Small intestine (tissue), 7 donors: Measurements from ENCODE around the gene ANAPC13. TPM values are rescaled to one million over a fixed set of nuclear protein-coding genes. Genes with fewer than 3 reads are reported as not detected.
A peak's percentile ranks its signal among the peaks of the same experiment; 100 is the strongest.

Source experiments
- DNase-seq, 2 donors: peaks; one replicate each; pipeline versions ENCODE4 v3.0.0 to v3.0.0-alpha.2; 2013
- FAIRE-seq: peaks from 2 replicates; lab custom pipeline; 2012; peaks lifted over from hg19 to GRCh38; lab: Jason Lieb, UNC
- H3K27ac ChIP-seq, 3 donors: one replicate each; pipeline ENCODE4 v1.5.1; 2013; ENCODE audit warnings: low read length in 2 of 3, mild to moderate bottlenecking in 2 of 3, control low read depth in 1 of 3, inconsistent platforms in 1 of 3, low read depth in 1 of 3, moderate library complexity in 1 of 3
- H3K27me3 ChIP-seq, 3 donors: one replicate each; pipeline ENCODE4 v1.6.1; 2013; ENCODE audit warnings: low read length in 3 of 3, inconsistent platforms in 1 of 3; ENCODE audit not compliant: control insufficient read depth in 3 of 3, insufficient read depth in 3 of 3
- H3K36me3 ChIP-seq, 3 donors: one replicate each; pipeline ENCODE4 v1.6.1; 2013; ENCODE audit warnings: low read length in 3 of 3, inconsistent platforms in 1 of 3, low read depth in 1 of 3, mild to moderate bottlenecking in 1 of 3, moderate library complexity in 1 of 3; ENCODE audit not compliant: control insufficient read depth in 3 of 3, insufficient read depth in 2 of 3
- H3K4me1 ChIP-seq, 3 donors: one replicate each; pipeline ENCODE4 v1.6.1; 2013; ENCODE audit warnings: low read length in 2 of 3, inconsistent platforms in 1 of 3, low read depth in 1 of 3, mild to moderate bottlenecking in 1 of 3, moderate library complexity in 1 of 3; ENCODE audit not compliant: control insufficient read depth in 3 of 3, insufficient read depth in 2 of 3
- H3K4me3 ChIP-seq, 3 donors: one replicate each; pipeline ENCODE4 v1.5.1; 2013; ENCODE audit warnings: low read length in 3 of 3, control low read depth in 1 of 3, inconsistent platforms in 1 of 3, low read depth in 1 of 3, mild to moderate bottlenecking in 1 of 3, moderate library complexity in 1 of 3
- H3K9me3 ChIP-seq, 2 donors: one replicate each; pipeline ENCODE4 v1.6.1; 2013; ENCODE audit warnings: low read depth in 1 of 2, low read length in 1 of 2; ENCODE audit not compliant: control insufficient read depth in 2 of 2, insufficient read depth in 1 of 2
- WGBS, 3 donors: extraction: QIAGEN DNeasy Blood & Tissue Kit; methylation state at CpG; one replicate each; pipeline ENCODE4 v1.1.7; 2013; 5-methylcytosine and 5-hydroxymethylcytosine counted together
- polyA plus RNA-seq, 4 donors: library from polyadenylated mRNA; stranded (reverse) in 3 of 4; unstranded in 1 of 4; fragments of 200-250 nt in 3 of 4; fragments of 120-200 nt in 1 of 4; gene quantifications; one replicate each; pipeline versions ENCODE4 v1.2.1 to v1.2.3, GENCODE V29; 2013
- donor health status: healthy with polysubstance abuse.
- donor health status: control.
- donor health status: control.
- donor health status: Bipolar disorder and iron deficiency.
- donor health status: healthy.

Gene ANAPC13
- polyA plus RNA-seq, 4 donors = 45.6 to 72.7 (median 65.8) TPM

DNA sequence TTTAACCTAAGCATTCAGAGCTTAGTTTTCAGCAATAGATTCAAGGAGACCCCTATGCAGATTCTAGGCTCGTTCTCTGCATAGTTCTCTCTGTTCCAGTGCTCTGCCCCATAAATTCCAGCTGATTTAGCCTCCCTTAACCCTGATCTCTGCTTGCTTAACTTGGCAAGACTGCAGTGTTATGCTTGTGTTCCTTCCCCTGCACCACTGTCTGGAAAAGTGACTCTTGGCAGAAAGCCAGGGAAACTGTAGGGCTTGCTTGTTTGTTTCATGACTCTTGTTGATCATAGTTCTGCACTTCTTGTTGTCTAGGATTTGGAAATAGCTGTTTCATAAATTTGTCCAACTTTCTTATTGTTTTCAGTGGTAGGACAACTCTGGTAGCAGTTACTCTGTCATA, 40.1 kb downstream of the ANAPC13 start:
- DNase-seq (peak in 1 of 2 donors; percentile 10), FAIRE-seq (no peak)
- H3K4me3 ChIP-seq = no peak overlapping the region
- 35 to 70% (median 52%) methylated on average over 1 of the region's 1 CpG for WGBS, 3 donors
- no peak overlapping the region for H3K27ac ChIP-seq
- H3K9me3 ChIP-seq = peaks cover 0 to 4% of the 10 kb centered on the region in 2 donors
- no peaks in the 10 kb centered on the region for H3K4me1 ChIP-seq
- H3K36me3 ChIP-seq = no peaks in the 10 kb centered on the region
- H3K27me3 ChIP-seq = no peaks in the 10 kb centered on the region

- no peaks in the 10 kb centered on the region for H3K36me3 ChIP-seq
- peaks cover 0 to 4% of the 10 kb centered on the region in 2 donors for H3K9me3 ChIP-seq
- FAIRE-seq = no peak
- 74 to 100% (median 95%) methylated on average over 1 of the region's 1 CpG for WGBS, 3 donors
- peaks cover 0 to 1% (median 0%) of the 10 kb centered on the region in 3 donors for H3K27me3 ChIP-seq
- H3K4me1 ChIP-seq = no peaks in the 10 kb centered on the region
- no peak overlapping the region for H3K27ac ChIP-seq
- H3K4me3 ChIP-seq = no peak overlapping the region
- DNase-seq = no peak
These were observed 40.7 kb downstream of the ANAPC13 start for GRCh38 chr3:134445095-134445494.

- Histone ChIP-seq H3K4me1 (no peaks in the 10 kb centered on the region), H3K27ac (no peak overlapping the region), H3K4me3 (no peak overlapping the region), H3K9me3 (peaks cover 0 to 4% of the 10 kb centered on the region in 2 donors), H3K36me3 (no peaks in the 10 kb centered on the region), H3K27me3 (peaks cover 0 to 2% (median 0%) of the 10 kb centered on the region in 3 donors)
- DNase-seq = no peak
- FAIRE-seq = no peak
- WGBS, 3 donors = 77 to 83% (median 80%) methylated on average over 2 of the region's 2 CpGs
These were observed 44.0 kb downstream of the ANAPC13 start for GRCh38 chr3:134441821-134442220.

DNA sequence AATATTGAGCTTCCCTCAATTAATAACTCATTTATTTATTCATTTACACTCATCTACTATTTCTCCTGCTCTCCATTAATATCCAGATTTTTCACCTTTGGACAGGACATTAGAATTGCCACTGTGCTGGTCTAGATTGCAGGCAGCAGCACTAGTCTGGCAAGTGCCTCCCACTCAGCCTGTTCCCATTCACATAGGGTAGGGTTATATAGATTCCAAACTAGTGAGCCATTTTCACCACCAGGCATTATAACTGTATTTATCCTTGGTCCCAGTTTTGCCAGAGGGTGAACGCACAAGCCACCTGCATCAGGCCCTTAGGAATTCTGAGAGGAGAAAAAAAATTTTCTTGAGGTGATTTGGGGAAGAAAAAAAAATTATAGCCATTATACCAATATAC, 44.5 kb downstream of the ANAPC13 start:
- Histone ChIP-seq H3K36me3 (no peaks in the 10 kb centered on the region), H3K27me3 (peaks cover 0 to 2% (median 0%) of the 10 kb centered on the region in 3 donors), H3K4me3 (no peak overlapping the region), H3K27ac (no peak overlapping the region), H3K9me3 (peaks cover 0 to 4% of the 10 kb centered on the region in 2 donors), H3K4me1 (no peaks in the 10 kb centered on the region)
- 72 to 89% (median 78%) methylated on average over 1 of the region's 1 CpG for WGBS, 3 donors
- no peak for FAIRE-seq
- DNase-seq = no peak

- Histone ChIP-seq H3K9me3 (no peaks in the 10 kb centered on the region), H3K4me3 (no peak overlapping the region), H3K27ac (no peak overlapping the region), H3K27me3 (peaks cover 0 to 4% (median 2%) of the 10 kb centered on the region in 3 donors), H3K4me1 (no peaks in the 10 kb centered on the region), H3K36me3 (no peaks in the 10 kb centered on the region)
- 73 to 77% (median 74%) methylated on average over 3 of the region's 3 CpGs for WGBS, 3 donors
- FAIRE-seq (no peak), DNase-seq (no peak)
These were observed 48.5 kb downstream of the ANAPC13 start for GRCh38 chr3:134437211-134437752.

DNA sequence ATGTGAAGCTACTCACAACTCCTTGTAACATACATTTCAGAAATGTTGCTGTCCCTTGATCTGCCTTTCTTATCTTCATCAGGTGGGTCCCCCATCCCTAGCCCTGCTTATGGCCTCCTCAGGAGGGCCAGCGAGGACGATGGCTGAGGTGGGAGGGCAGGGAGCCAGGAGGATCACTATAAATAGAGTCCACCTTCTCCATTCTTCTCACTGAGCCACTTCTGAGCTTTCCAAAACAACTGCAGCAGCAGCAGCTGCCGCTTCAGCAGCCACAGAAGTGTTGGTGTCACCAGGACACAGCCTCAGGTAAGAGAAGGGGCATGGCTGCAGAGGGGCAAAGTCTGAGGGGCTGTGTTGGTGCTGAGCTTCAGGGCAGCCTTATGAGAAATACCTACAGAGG, 53.5 kb downstream of the ANAPC13 start:
- Histone ChIP-seq H3K27me3 (peaks cover 0 to 4% (median 4%) of the 10 kb centered on the region in 3 donors), H3K4me1 (no peaks in the 10 kb centered on the region), H3K36me3 (no peaks in the 10 kb centered on the region), H3K9me3 (no peaks in the 10 kb centered on the region), H3K27ac (no peak overlapping the region), H3K4me3 (no peak overlapping the region)
- DNase-seq (no peak), FAIRE-seq (no peak)
- 78 to 88% (median 86%) methylated on average over 3 of the region's 3 CpGs for WGBS, 3 donors

- FAIRE-seq = no peak
These were observed 54.8 kb downstream of the ANAPC13 start for GRCh38 chr3:134430950-134431445.

GRCh38 chr3:134430174-134430573, 55.6 kb downstream of the ANAPC13 start:
- 75 to 85% (median 81%) methylated on average over 4 of the region's 4 CpGs for WGBS, 3 donors
- no peaks in the 10 kb centered on the region for H3K36me3 ChIP-seq
- H3K4me1 ChIP-seq = no peaks in the 10 kb centered on the region
- no peaks in the 10 kb centered on the region for H3K9me3 ChIP-seq
- H3K4me3 ChIP-seq = no peak overlapping the region
- FAIRE-seq (no peak), DNase-seq (no peak)
- no peak overlapping the region for H3K27ac ChIP-seq
- H3K27me3 ChIP-seq = peaks cover 0 to 4% (median 2%) of the 10 kb centered on the region in 3 donors

More at GRCh38 chr3:134430950-134431445, 54.8 kb downstream of the ANAPC13 start:
- Histone ChIP-seq H3K27ac (no peak overlapping the region), H3K4me1 (no peaks in the 10 kb centered on the region), H3K27me3 (peaks cover 0 to 4% (median 4%) of the 10 kb centered on the region in 3 donors), H3K36me3 (no peaks in the 10 kb centered on the region), H3K4me3 (no peak overlapping the region), H3K9me3 (no peaks in the 10 kb centered on the region)
- 52 to 71% (median 56%) methylated on average over 4 of the region's 4 CpGs for WGBS, 3 donors
- no peak for DNase-seq
